Measurements from ENCODE around the gene TAF15.

Gene TAF15

DNA sequence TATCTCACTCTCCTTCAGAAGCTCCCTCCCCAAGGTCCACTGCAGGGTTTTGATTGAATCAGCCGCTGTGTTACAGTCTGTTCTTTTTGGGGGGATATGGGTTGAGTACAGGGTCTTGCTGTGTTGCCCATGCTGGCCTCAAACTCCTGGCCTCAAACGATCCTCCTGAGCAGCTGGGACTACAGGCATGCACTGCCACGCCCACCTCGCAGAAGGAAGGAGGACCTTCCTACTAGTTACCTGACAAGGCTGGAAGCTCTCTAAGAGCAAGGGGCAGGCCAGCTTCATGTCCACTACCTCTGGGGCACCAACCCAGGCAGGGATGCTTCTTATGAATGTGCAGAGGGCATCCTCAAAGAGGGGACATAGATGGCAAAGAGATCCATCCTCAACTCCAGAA is 11.9 kb upstream of the TAF15 start:
- TF ChIP-seq, protein P1, sequence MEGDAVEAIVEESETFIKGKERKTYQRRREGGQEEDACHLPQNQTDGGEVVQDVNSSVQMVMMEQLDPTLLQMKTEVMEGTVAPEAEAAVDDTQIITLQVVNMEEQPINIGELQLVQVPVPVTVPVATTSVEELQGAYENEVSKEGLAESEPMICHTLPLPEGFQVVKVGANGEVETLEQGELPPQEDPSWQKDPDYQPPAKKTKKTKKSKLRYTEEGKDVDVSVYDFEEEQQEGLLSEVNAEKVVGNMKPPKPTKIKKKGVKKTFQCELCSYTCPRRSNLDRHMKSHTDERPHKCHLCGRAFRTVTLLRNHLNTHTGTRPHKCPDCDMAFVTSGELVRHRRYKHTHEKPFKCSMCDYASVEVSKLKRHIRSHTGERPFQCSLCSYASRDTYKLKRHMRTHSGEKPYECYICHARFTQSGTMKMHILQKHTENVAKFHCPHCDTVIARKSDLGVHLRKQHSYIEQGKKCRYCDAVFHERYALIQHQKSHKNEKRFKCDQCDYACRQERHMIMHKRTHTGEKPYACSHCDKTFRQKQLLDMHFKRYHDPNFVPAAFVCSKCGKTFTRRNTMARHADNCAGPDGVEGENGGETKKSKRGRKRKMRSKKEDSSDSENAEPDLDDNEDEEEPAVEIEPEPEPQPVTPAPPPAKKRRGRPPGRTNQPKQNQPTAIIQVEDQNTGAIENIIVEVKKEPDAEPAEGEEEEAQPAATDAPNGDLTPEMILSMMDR (IDR thresholded peaks at IDR 0.05) = no peak

- TF ChIP-seq, protein P1 (IDR thresholded peaks at IDR 0.05) = no peak
Measured at GRCh38 chr17:35797918-35798317, 11.4 kb upstream of the TAF15 start.

DNA sequence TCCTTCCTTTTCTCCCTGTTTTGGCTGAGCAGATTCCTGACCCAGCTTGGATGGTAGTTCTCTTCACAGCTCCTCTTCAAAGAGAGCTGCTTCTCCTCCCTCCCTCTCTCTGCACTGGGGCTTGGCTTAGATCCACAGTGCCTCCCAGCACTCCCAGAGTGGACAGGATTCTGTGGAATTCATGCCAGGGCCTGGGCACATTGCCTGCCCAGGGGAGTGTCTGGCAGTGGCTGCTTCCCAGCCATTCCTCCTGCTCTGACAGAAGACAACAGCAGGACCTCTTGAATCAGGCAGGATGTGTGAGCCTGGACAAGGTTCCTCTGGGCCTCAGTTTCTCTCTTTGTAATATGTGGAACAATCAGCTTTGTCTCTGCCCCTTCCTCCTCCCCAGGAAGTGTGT is 9.3 kb upstream of the TAF15 start:
- TF ChIP-seq, protein P1 (IDR thresholded peaks at IDR 0.05) = no peak

DNA sequence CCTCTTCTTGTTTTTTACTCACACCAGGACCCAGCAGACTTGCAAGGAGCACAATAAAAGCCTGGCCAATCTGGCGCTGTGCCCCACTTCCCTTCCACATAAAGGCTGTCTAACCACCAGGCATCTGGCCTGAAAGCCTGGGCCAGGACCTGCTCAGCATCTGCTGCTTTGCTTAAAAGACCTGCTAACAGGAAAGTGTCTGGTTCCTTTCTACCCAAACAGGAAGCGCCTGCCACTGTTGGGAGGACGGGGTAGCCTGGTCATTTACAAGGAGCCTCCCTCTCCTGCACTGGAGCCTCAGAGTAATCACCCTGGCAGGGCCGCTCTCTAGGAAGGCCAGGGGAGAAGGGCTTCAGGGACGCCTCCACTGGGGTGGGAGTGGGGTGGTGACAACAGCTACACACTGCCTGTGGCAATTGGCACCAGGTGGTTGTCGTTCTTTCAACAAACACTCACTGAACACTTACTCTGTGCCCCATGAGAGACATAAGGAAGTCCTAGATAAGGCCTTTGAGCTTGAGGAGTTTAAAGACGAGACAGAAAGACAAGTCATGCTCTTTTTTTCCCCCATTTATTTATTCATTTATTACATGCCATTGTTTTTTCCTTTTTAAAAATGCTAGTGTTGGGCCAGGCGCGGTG is 7.6 kb upstream of the TAF15 start:
- TF ChIP-seq, protein P1 (IDR thresholded peaks at IDR 0.05) = no peak

GRCh38 chr17:35804658-35805192 is 4.6 kb upstream of the TAF15 start:
- TF ChIP-seq, protein P1 (IDR thresholded peaks at IDR 0.05) = peak; percentile 98

GRCh38 chr17:35807371-35808144 is 1.7 kb upstream of the TAF15 start:
- TF ChIP-seq, protein P1 (IDR thresholded peaks at IDR 0.05) = no peak

GRCh38 chr17:35808240-35808961 is 883 bp upstream of the TAF15 start:
- TF ChIP-seq, protein P1 (IDR thresholded peaks at IDR 0.05) = no peak

Data from LNCAP (cell line).